Adrenal gland (tissue), 5 donors: ENCODE data around the gene CAMKMT.

Experiments used
- CTCF ChIP-seq, 6 experiments: fragments of 450-650 bp in 4 of 6; fragments of 200-600 bp in 2 of 6; sonication (generic) in 1 of 6; IDR thresholded peaks; 1 replicate in 5 of 6; 2 replicates in 1 of 6; pipeline versions ENCODE4 v1.5.1 to v1.8.0; 2016 to 2021; ENCODE audit warnings: antibody characterized with exemption in 6 of 6, mild to moderate bottlenecking in 2 of 6, moderate library complexity in 1 of 6
- POLR2A ChIP-seq, 2 donors: fragments of 450-650 bp; IDR thresholded peaks; one replicate each; pipeline ENCODE4 v1.6.1; 2017; ENCODE audit warnings: antibody characterized with exemption in 2 of 2, mild to moderate bottlenecking in 2 of 2, moderate library complexity in 1 of 2
- donor health status: DM: no; HTN: no; CAD: no.

DNA sequence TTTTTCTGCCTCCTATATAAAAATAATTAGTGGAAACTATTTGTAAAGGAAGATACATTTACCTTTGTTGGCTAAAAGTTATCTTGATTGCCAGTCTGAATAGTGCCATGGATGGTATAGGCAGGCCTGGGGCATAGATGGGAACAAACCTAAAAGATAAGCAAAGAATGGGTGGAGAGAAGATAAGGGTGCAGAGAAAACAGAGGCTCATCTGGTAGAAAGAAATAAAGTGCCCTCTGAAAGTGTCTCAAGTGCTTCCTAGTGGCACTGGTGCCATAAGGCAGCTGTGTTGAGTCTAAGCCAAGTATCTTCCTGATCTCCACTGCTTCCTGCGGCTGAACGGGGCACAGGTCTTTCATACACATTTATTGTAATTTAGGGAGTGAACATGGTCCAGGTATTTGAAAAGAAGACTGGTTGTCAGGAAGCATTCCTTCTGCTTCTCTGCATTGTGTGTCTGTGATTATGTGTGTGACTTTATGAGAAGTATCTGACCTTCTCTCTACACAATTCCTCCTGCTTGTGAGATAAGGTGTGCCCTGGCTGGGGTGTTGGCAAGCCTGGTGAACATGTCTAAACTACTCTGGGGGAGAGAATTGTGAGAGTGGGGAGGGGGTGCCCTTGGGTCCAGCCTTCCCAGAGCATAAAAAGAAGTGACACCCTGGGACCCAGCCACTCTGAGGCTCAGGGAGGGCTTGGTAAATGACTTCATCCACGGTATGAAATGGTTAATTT is 280.5 kb downstream of the CAMKMT start:
- no peak for TF ChIP-seq POLR2A (IDR thresholded peaks at IDR 0.05)
- no peak for TF ChIP-seq CTCF (IDR thresholded peaks at IDR 0.05)
